ENCODE data around the gene KRTAP10-11. TPM values are rescaled to one million over a fixed set of nuclear protein-coding genes. Genes with fewer than 3 reads are reported as not detected.

Gene KRTAP10-11
- total RNA-seq, 1 donor from 2014 or later: not detected

GRCh38 chr21:44613386-44614155, 32.6 kb upstream of the KRTAP10-11 start:
- Mint-ChIP-seq H3K27ac (ENCODE audit: unreplicated experiment) (no peak overlapping the region), H3K4me3 (ENCODE audit: unreplicated experiment) (no peak overlapping the region), H3K36me3 (ENCODE audit: unreplicated experiment) (peaks cover 28% of the 10 kb centered on the region), H3K4me1 (ENCODE audit: low read depth, unreplicated experiment) (peaks cover 10% of the 10 kb centered on the region), H3K27me3 (ENCODE audit: unreplicated experiment) (peaks cover 9% of the 10 kb centered on the region), H3K9me3 (ENCODE audit: unreplicated experiment) (peaks cover 18% of the 10 kb centered on the region)
- DNase-seq: no peak
- TF ChIP-seq, protein P1, sequence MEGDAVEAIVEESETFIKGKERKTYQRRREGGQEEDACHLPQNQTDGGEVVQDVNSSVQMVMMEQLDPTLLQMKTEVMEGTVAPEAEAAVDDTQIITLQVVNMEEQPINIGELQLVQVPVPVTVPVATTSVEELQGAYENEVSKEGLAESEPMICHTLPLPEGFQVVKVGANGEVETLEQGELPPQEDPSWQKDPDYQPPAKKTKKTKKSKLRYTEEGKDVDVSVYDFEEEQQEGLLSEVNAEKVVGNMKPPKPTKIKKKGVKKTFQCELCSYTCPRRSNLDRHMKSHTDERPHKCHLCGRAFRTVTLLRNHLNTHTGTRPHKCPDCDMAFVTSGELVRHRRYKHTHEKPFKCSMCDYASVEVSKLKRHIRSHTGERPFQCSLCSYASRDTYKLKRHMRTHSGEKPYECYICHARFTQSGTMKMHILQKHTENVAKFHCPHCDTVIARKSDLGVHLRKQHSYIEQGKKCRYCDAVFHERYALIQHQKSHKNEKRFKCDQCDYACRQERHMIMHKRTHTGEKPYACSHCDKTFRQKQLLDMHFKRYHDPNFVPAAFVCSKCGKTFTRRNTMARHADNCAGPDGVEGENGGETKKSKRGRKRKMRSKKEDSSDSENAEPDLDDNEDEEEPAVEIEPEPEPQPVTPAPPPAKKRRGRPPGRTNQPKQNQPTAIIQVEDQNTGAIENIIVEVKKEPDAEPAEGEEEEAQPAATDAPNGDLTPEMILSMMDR (IDR thresholded peaks at IDR 0.05; ENCODE audit: partially characterized antibody, unreplicated experiment): no peak

DNA sequence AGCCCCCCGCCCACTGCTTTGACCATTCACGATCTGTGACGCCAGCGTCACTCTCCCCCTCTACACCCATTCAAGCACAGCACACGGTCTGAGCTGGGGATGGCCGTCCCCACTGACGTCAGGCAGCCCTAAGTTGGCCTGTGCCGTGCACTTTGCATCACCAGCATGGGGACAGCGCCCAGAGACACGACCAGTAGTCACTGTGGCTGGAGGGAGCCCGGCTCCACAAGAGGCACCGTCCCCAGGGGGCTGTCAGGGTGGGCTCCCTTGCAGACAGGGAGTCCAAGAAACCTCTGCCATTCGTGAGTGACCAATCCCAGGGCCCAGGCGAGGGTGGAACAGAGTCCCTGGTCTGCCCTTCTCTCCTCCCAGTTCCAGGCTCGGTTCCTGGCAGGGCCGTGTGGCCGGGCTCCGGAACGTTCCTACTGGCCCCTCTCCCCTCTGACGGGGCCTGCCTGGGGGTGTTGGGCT, 32.0 kb upstream of the KRTAP10-11 start:
- DNase-seq: no peak
- H3K9me3 Mint-ChIP-seq (ENCODE audit: unreplicated experiment): peaks cover 18% of the 10 kb centered on the region
- no peak overlapping the region for H3K4me3 Mint-ChIP-seq (ENCODE audit: unreplicated experiment)
- peaks cover 9% of the 10 kb centered on the region for H3K27me3 Mint-ChIP-seq (ENCODE audit: unreplicated experiment)
- peaks cover 10% of the 10 kb centered on the region for H3K4me1 Mint-ChIP-seq (ENCODE audit: low read depth, unreplicated experiment)
- H3K27ac Mint-ChIP-seq (ENCODE audit: unreplicated experiment): no peak overlapping the region
- H3K36me3 Mint-ChIP-seq (ENCODE audit: unreplicated experiment): peaks cover 24% of the 10 kb centered on the region
- TF ChIP-seq, protein P1 (IDR thresholded peaks at IDR 0.05; ENCODE audit: partially characterized antibody, unreplicated experiment): no peak

- H3K9me3 Mint-ChIP-seq (ENCODE audit: unreplicated experiment): peaks cover 21% of the 10 kb centered on the region
- peaks cover 10% of the 10 kb centered on the region for H3K4me1 Mint-ChIP-seq (ENCODE audit: low read depth, unreplicated experiment)
- TF ChIP-seq, protein P1 (IDR thresholded peaks at IDR 0.05; ENCODE audit: partially characterized antibody, unreplicated experiment): no peak
- H3K36me3 Mint-ChIP-seq (ENCODE audit: unreplicated experiment): peaks cover 24% of the 10 kb centered on the region
- no peak overlapping the region for H3K27ac Mint-ChIP-seq (ENCODE audit: unreplicated experiment)
- DNase-seq: no peak
- no peak overlapping the region for H3K4me3 Mint-ChIP-seq (ENCODE audit: unreplicated experiment)
- peaks cover 9% of the 10 kb centered on the region for H3K27me3 Mint-ChIP-seq (ENCODE audit: unreplicated experiment)
Observed at GRCh38 chr21:44614961-44615391, 31.2 kb upstream of the KRTAP10-11 start.

GRCh38 chr21:44615466-44615865, 30.7 kb upstream of the KRTAP10-11 start:
- no peak for DNase-seq
- no peak overlapping the region for H3K4me3 Mint-ChIP-seq (ENCODE audit: unreplicated experiment)

More at GRCh38 chr21:44615466-44615865, 30.7 kb upstream of the KRTAP10-11 start:
- peaks cover 21% of the 10 kb centered on the region for H3K9me3 Mint-ChIP-seq (ENCODE audit: unreplicated experiment)
- H3K4me1 Mint-ChIP-seq (ENCODE audit: low read depth, unreplicated experiment): peaks cover 10% of the 10 kb centered on the region
- H3K27ac Mint-ChIP-seq (ENCODE audit: unreplicated experiment): no peak overlapping the region
- H3K36me3 Mint-ChIP-seq (ENCODE audit: unreplicated experiment): peaks cover 26% of the 10 kb centered on the region
- TF ChIP-seq, protein P1 (IDR thresholded peaks at IDR 0.05; ENCODE audit: partially characterized antibody, unreplicated experiment): no peak
- peaks cover 9% of the 10 kb centered on the region for H3K27me3 Mint-ChIP-seq (ENCODE audit: unreplicated experiment)
